IgD-negative memory B cell (primary cell): ENCODE data around the gene CLSTN1. TPM values are rescaled to one million over a fixed set of nuclear protein-coding genes. Genes with fewer than 3 reads are reported as not detected.
"Not testable (repeated sequence)": the region's sequence is repeated elsewhere in the genome, so short reads cannot be mapped to it uniquely, and the experiment has no call there.

Experiments used
- H3K27ac Mint-ChIP-seq, 3 donors: one replicate each; pipeline ENCODE4 v1.8.0; 2020 to 2022; ENCODE audit warnings: mild to moderate bottlenecking in 3 of 3, mixed read lengths in 3 of 3, moderate library complexity in 1 of 3
- H3K27me3 Mint-ChIP-seq: one replicate; pipeline ENCODE4 v1.8.0; 2021; ENCODE audit warnings: mixed read lengths
- H3K36me3 Mint-ChIP-seq: one replicate; pipeline ENCODE4 v1.8.0; 2020; ENCODE audit warnings: mild to moderate bottlenecking, mixed read lengths
- H3K4me1 Mint-ChIP-seq, 3 donors: one replicate each; pipeline ENCODE4 v1.8.0; 2020 to 2022; ENCODE audit warnings: mixed read lengths in 3 of 3, mild to moderate bottlenecking in 1 of 3
- H3K4me3 Mint-ChIP-seq, 4 donors: one replicate each; pipeline ENCODE4 v1.8.0; 2020 to 2022; ENCODE audit warnings: mild to moderate bottlenecking in 4 of 4, mixed read lengths in 4 of 4, moderate library complexity in 3 of 4
- H3K9me3 Mint-ChIP-seq, 3 donors: one replicate each; pipeline ENCODE4 v1.8.0; 2020 to 2021; ENCODE audit warnings: mixed read lengths in 3 of 3, mild to moderate bottlenecking in 1 of 3
- polyA plus RNA-seq: library from polyadenylated mRNA; unstranded; fragments of 300-500 nt; fragmentation: Illumina TruSeq; gene quantifications from one replicate; pipeline ENCODE4 v1.2.3, GENCODE V29; 2021

CLSTN1 gene
- polyA plus RNA-seq, 1 donor from 2014 or later: 24.7 TPM

- peak overlapping the region in 2 of 4 donors; percentile 35 to 58 for H3K4me3 Mint-ChIP-seq
- H3K27ac Mint-ChIP-seq: peak overlapping the region; percentile 87 to 91 (median 89)
- no peaks in the 10 kb centered on the region for H3K9me3 Mint-ChIP-seq
- H3K36me3 Mint-ChIP-seq: no peaks in the 10 kb centered on the region
- no peaks in the 10 kb centered on the region for H3K27me3 Mint-ChIP-seq
- H3K4me1 Mint-ChIP-seq: peaks cover 3 to 5% (median 5%) of the 10 kb centered on the region in 3 donors
Measured at GRCh38 chr1:9723068-9723805, 100.5 kb downstream of the CLSTN1 start.

GRCh38 chr1:9722378-9722749 lies 101.4 kb downstream of the CLSTN1 start:
- H3K9me3 Mint-ChIP-seq: no peaks in the 10 kb centered on the region
- peak overlapping the region in 1 of 4 donors; percentile 35 for H3K4me3 Mint-ChIP-seq
- peaks cover 2% of the 10 kb centered on the region for H3K36me3 Mint-ChIP-seq
- peaks cover 11 to 13% (median 13%) of the 10 kb centered on the region in 3 donors for H3K4me1 Mint-ChIP-seq
- peak overlapping the region; percentile 87 to 91 (median 89) for H3K27ac Mint-ChIP-seq
- peaks cover 1% of the 10 kb centered on the region for H3K27me3 Mint-ChIP-seq

- Mint-ChIP-seq H3K27ac (peak overlapping the region; percentile 86 to 89 (median 87)), H3K27me3 (peaks cover 1% of the 10 kb centered on the region), H3K36me3 (peaks cover 2% of the 10 kb centered on the region), H3K9me3 (no peaks in the 10 kb centered on the region), H3K4me1 (peaks cover 13 to 16% (median 14%) of the 10 kb centered on the region in 3 donors), H3K4me3 (no peak overlapping the region)
Measured at GRCh38 chr1:9721606-9722377, 102.0 kb downstream of the CLSTN1 start.

- Mint-ChIP-seq H3K9me3 (no peaks in the 10 kb centered on the region), H3K27ac (peak overlapping the region; percentile 86 to 89 (median 87)), H3K27me3 (peaks cover 1% of the 10 kb centered on the region), H3K4me1 (peaks cover 13 to 16% (median 14%) of the 10 kb centered on the region in 3 donors), H3K4me3 (no peak overlapping the region), H3K36me3 (peaks cover 2% of the 10 kb centered on the region)
Measured at GRCh38 chr1:9720785-9721605, 102.8 kb downstream of the CLSTN1 start.

GRCh38 chr1:9719978-9720722 lies 103.6 kb downstream of the CLSTN1 start:
- Mint-ChIP-seq H3K4me1 (peaks cover 13 to 16% (median 13%) of the 10 kb centered on the region in 3 donors), H3K36me3 (peaks cover 2% of the 10 kb centered on the region), H3K27ac (peak overlapping the region in 2 of 3 donors; percentile 43 to 95)

GRCh38 chr1:9718006-9718680 lies 105.6 kb downstream of the CLSTN1 start:
- Mint-ChIP-seq H3K9me3 (no peaks in the 10 kb centered on the region), H3K27me3 (peaks cover 1% of the 10 kb centered on the region), H3K27ac (peak overlapping the region; percentile 89 to 98 (median 95)), H3K36me3 (peaks cover 9% of the 10 kb centered on the region), H3K4me3 (peak overlapping the region; percentile 80 to 82 (median 81)), H3K4me1 (peaks cover 16 to 20% (median 17%) of the 10 kb centered on the region in 3 donors)

More at GRCh38 chr1:9719978-9720722, 103.6 kb downstream of the CLSTN1 start:
- Mint-ChIP-seq H3K4me3 (no peak overlapping the region), H3K9me3 (no peaks in the 10 kb centered on the region), H3K27me3 (peaks cover 1% of the 10 kb centered on the region)

- H3K27me3 Mint-ChIP-seq: peaks cover 1% of the 10 kb centered on the region
- H3K4me3 Mint-ChIP-seq: peak overlapping the region; percentile 80 to 82 (median 81)
- peaks cover 16 to 20% (median 17%) of the 10 kb centered on the region in 3 donors for H3K4me1 Mint-ChIP-seq
- H3K27ac Mint-ChIP-seq: peak overlapping the region; percentile 89 to 98 (median 95)
- peaks cover 9% of the 10 kb centered on the region for H3K36me3 Mint-ChIP-seq
- no peaks in the 10 kb centered on the region for H3K9me3 Mint-ChIP-seq
Measured at GRCh38 chr1:9717193-9718005, 106.4 kb downstream of the CLSTN1 start.

- peak overlapping the region; percentile 89 to 95 (median 91) for H3K27ac Mint-ChIP-seq
- peaks cover 1% of the 10 kb centered on the region for H3K27me3 Mint-ChIP-seq
- peaks cover 16 to 20% (median 17%) of the 10 kb centered on the region in 3 donors for H3K4me1 Mint-ChIP-seq
- H3K4me3 Mint-ChIP-seq: peak overlapping the region; percentile 80 to 89 (median 83)
- H3K36me3 Mint-ChIP-seq: peaks cover 9% of the 10 kb centered on the region
- no peaks in the 10 kb centered on the region for H3K9me3 Mint-ChIP-seq
Measured at GRCh38 chr1:9716404-9717192, 107.2 kb downstream of the CLSTN1 start.

- Mint-ChIP-seq H3K4me3 (peak overlapping the region; percentile 25 to 57 (median 30)), H3K27ac (peak overlapping the region; percentile 86 to 98 (median 95)), H3K4me1 (peaks cover 16 to 24% (median 17%) of the 10 kb centered on the region in 3 donors), H3K9me3 (no peaks in the 10 kb centered on the region), H3K27me3 (peaks cover 1% of the 10 kb centered on the region), H3K36me3 (peaks cover 10% of the 10 kb centered on the region)
Measured at GRCh38 chr1:9715536-9716226, 108.1 kb downstream of the CLSTN1 start.

- peaks cover 10% of the 10 kb centered on the region for H3K36me3 Mint-ChIP-seq
- peak overlapping the region; percentile 95 to 98 (median 95) for H3K27ac Mint-ChIP-seq
- peaks cover 18 to 24% (median 23%) of the 10 kb centered on the region in 3 donors for H3K4me1 Mint-ChIP-seq
- peak overlapping the region; percentile 52 to 91 (median 76) for H3K4me3 Mint-ChIP-seq
- peaks cover 1% of the 10 kb centered on the region for H3K27me3 Mint-ChIP-seq
- H3K9me3 Mint-ChIP-seq: no peaks in the 10 kb centered on the region
Measured at GRCh38 chr1:9714257-9714718, 109.5 kb downstream of the CLSTN1 start.

GRCh38 chr1:9712767-9713166 lies 111.0 kb downstream of the CLSTN1 start:
- Mint-ChIP-seq H3K27ac (peak overlapping the region in 2 of 3 donors; percentile 28 to 31), H3K36me3 (peaks cover 10% of the 10 kb centered on the region), H3K4me1 (peaks cover 15 to 20% (median 19%) of the 10 kb centered on the region in 3 donors)
- H3K9me3 Mint-ChIP-seq, H3K27me3 Mint-ChIP-seq, H3K4me3 Mint-ChIP-seq: not testable (repeated sequence)
